ENCODE measurements around the gene THEM5.

The THEM5 gene

GRCh38 chr1:151800830-151801229 is 52.7 kb downstream of the THEM5 start:
- DNase-seq (ENCODE audit: low spot score): no peak

- DNase-seq (ENCODE audit: low spot score): no peak
These were observed 54.1 kb downstream of the THEM5 start for GRCh38 chr1:151799179-151800022.

- no peak for DNase-seq (ENCODE audit: low spot score)
These were observed 54.9 kb downstream of the THEM5 start for GRCh38 chr1:151798571-151798970.

Measured in hematopoietic multipotent progenitor cell treated with erythropoietin and hydrocortisone succinate and interleukin-3 and kit ligand, for 15 days (in vitro differentiated cells).